HCT116 (cell line): ENCODE data around the gene RASGRF1.

Source experiments
- CEBPB ChIP-seq: IDR thresholded peaks from 2 replicates; pipeline ENCODE4 v1.6.1; 2012; ENCODE audit warnings: low read depth
- EZH2 ChIP-seq: fragments of 200-600 bp; sonication (generic); IDR thresholded peaks from 2 replicates; pipeline ENCODE4 v1.6.1; 2017; ENCODE audit warnings: antibody characterized with exemption, mixed run types
- POLR2A ChIP-seq: IDR thresholded peaks from 2 replicates; pipeline ENCODE4 v1.7.0; 2011; ENCODE audit warnings: borderline replicate concordance; ENCODE audit not compliant: insufficient read depth, insufficient read length; ENCODE audit errors: extremely low read depth
- SIN3A ChIP-seq: IDR thresholded peaks from 2 replicates; pipeline ENCODE4 v1.6.1; 2012; ENCODE audit warnings: low read depth
- SRF ChIP-seq: IDR thresholded peaks from 2 replicates; pipeline ENCODE4 v1.6.1; 2012; ENCODE audit warnings: low read depth
- TF ChIP-seq, protein P1 (sequence below), 3 experiments: fragments of 200-600 bp in 1 of 3; sonication (generic) in 1 of 3; IDR thresholded peaks in 2 of 3; conservative IDR thresholded peaks in 1 of 3; 2 replicates each; pipeline ENCODE4 v1.5.1; 2012 to 2017; ENCODE audit warnings: low read depth in 2 of 3, low read length in 2 of 3, antibody characterized with exemption in 1 of 3, borderline replicate concordance in 1 of 3, control low read depth in 1 of 3, mild to moderate bottlenecking in 1 of 3, mixed read lengths in 1 of 3, mixed run types in 1 of 3, moderate library complexity in 1 of 3; ENCODE audit not compliant: insufficient read depth in 1 of 3
- TF ChIP-seq, protein P2 (sequence below): IDR thresholded peaks from 2 replicates; pipeline ENCODE4 v1.6.1; 2012; ENCODE audit warnings: low read depth
- TF ChIP-seq, protein P3 (sequence below): IDR thresholded peaks from 2 replicates; pipeline ENCODE4 v1.6.1; 2011; ENCODE audit warnings: mild to moderate bottlenecking, low read length, moderate library complexity; ENCODE audit not compliant: insufficient replicate concordance; ENCODE audit errors: extremely low read depth

DNA sequence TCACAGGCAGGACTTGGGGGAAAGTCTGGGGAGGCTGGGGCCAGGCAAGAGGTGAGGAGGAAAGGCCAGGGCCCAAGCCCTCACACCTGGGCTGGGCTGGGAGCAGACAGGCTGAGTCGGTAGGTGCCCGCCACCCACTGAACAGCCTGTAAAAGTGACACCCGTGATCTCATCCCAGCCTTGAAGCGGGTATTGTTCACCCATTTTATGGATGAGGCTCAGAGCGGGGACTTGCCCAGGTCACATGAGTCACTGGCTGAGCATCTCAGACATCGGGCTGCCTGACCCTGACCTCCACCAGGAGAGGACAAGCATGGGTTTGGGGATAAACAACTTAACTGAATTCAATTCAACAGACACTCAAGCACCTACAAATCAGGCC, 93.7 kb downstream of the RASGRF1 start:
- no peak for TF ChIP-seq POLR2A
- TF ChIP-seq, protein P1, sequence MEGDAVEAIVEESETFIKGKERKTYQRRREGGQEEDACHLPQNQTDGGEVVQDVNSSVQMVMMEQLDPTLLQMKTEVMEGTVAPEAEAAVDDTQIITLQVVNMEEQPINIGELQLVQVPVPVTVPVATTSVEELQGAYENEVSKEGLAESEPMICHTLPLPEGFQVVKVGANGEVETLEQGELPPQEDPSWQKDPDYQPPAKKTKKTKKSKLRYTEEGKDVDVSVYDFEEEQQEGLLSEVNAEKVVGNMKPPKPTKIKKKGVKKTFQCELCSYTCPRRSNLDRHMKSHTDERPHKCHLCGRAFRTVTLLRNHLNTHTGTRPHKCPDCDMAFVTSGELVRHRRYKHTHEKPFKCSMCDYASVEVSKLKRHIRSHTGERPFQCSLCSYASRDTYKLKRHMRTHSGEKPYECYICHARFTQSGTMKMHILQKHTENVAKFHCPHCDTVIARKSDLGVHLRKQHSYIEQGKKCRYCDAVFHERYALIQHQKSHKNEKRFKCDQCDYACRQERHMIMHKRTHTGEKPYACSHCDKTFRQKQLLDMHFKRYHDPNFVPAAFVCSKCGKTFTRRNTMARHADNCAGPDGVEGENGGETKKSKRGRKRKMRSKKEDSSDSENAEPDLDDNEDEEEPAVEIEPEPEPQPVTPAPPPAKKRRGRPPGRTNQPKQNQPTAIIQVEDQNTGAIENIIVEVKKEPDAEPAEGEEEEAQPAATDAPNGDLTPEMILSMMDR (IDR thresholded peaks at IDR 0.05 in 2 of 3, conservative IDR thresholded peaks at IDR 0.05 in 1 of 3; ENCODE audit: borderline replicate concordance in 1 of 3, insufficient read depth in 1 of 3, low read depth in 2 of 3, low read length in 2 of 3): no peak
- TF ChIP-seq, protein P2, sequence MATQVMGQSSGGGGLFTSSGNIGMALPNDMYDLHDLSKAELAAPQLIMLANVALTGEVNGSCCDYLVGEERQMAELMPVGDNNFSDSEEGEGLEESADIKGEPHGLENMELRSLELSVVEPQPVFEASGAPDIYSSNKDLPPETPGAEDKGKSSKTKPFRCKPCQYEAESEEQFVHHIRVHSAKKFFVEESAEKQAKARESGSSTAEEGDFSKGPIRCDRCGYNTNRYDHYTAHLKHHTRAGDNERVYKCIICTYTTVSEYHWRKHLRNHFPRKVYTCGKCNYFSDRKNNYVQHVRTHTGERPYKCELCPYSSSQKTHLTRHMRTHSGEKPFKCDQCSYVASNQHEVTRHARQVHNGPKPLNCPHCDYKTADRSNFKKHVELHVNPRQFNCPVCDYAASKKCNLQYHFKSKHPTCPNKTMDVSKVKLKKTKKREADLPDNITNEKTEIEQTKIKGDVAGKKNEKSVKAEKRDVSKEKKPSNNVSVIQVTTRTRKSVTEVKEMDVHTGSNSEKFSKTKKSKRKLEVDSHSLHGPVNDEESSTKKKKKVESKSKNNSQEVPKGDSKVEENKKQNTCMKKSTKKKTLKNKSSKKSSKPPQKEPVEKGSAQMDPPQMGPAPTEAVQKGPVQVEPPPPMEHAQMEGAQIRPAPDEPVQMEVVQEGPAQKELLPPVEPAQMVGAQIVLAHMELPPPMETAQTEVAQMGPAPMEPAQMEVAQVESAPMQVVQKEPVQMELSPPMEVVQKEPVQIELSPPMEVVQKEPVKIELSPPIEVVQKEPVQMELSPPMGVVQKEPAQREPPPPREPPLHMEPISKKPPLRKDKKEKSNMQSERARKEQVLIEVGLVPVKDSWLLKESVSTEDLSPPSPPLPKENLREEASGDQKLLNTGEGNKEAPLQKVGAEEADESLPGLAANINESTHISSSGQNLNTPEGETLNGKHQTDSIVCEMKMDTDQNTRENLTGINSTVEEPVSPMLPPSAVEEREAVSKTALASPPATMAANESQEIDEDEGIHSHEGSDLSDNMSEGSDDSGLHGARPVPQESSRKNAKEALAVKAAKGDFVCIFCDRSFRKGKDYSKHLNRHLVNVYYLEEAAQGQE: no peak
- TF ChIP-seq CEBPB: no peak
- no peak for TF ChIP-seq SIN3A
- TF ChIP-seq SRF: no peak
- TF ChIP-seq EZH2: no peak
- TF ChIP-seq, protein P3, sequence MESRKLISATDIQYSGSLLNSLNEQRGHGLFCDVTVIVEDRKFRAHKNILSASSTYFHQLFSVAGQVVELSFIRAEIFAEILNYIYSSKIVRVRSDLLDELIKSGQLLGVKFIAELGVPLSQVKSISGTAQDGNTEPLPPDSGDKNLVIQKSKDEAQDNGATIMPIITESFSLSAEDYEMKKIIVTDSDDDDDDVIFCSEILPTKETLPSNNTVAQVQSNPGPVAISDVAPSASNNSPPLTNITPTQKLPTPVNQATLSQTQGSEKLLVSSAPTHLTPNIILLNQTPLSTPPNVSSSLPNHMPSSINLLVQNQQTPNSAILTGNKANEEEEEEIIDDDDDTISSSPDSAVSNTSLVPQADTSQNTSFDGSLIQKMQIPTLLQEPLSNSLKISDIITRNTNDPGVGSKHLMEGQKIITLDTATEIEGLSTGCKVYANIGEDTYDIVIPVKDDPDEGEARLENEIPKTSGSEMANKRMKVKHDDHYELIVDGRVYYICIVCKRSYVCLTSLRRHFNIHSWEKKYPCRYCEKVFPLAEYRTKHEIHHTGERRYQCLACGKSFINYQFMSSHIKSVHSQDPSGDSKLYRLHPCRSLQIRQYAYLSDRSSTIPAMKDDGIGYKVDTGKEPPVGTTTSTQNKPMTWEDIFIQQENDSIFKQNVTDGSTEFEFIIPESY: no peak
